Thymus (tissue), 11 donors: ENCODE data around the gene VWA3B. TPM values are rescaled to one million over a fixed set of nuclear protein-coding genes. Genes with fewer than 3 reads are reported as not detected.

Experiments
- DNase-seq, 9 donors: peaks; one replicate each; pipeline ENCODE4 v3.0.0-alpha.2; 2013; ENCODE audit warnings: low spot score in 9 of 9, low read depth in 6 of 9, missing footprints in 1 of 9
- H3K27ac ChIP-seq, 2 donors: one replicate each; pipeline ENCODE4 v1.5.1; 2013; ENCODE audit warnings: control low read depth in 1 of 2, low read depth in 1 of 2, low read length in 1 of 2, mild to moderate bottlenecking in 1 of 2, moderate library complexity in 1 of 2
- H3K27me3 ChIP-seq, 2 donors: one replicate each; pipeline ENCODE4 v1.5.1; 2013; ENCODE audit warnings: low read length in 1 of 2; ENCODE audit not compliant: control insufficient read depth in 2 of 2, insufficient read depth in 1 of 2
- H3K36me3 ChIP-seq, 2 donors: one replicate each; pipeline ENCODE4 v1.5.1; 2013; ENCODE audit warnings: low read length in 1 of 2, mild to moderate bottlenecking in 1 of 2, moderate library complexity in 1 of 2; ENCODE audit not compliant: control insufficient read depth in 2 of 2, insufficient read depth in 2 of 2
- H3K4me1 ChIP-seq, 2 donors: one replicate each; pipeline ENCODE4 v1.5.1; 2013; ENCODE audit warnings: low read length in 2 of 2; ENCODE audit not compliant: control insufficient read depth in 2 of 2, insufficient read depth in 2 of 2
- H3K4me3 ChIP-seq, 2 donors: one replicate each; pipeline ENCODE4 v1.5.1; 2013; ENCODE audit warnings: low read length in 2 of 2, control low read depth in 1 of 2, mild to moderate bottlenecking in 1 of 2
- H3K9me3 ChIP-seq, 2 donors: one replicate each; pipeline ENCODE4 v1.5.1; 2013; ENCODE audit warnings: low read length in 1 of 2, mild to moderate bottlenecking in 1 of 2; ENCODE audit not compliant: control insufficient read depth in 2 of 2, insufficient read depth in 1 of 2
- WGBS: extraction: QIAGEN DNeasy Blood & Tissue Kit; methylation state at CpG from one replicate; pipeline ENCODE4 v1.1.7; 2013; 5-methylcytosine and 5-hydroxymethylcytosine counted together
- polyA plus RNA-seq: library from polyadenylated mRNA; stranded (reverse); fragments of 200-250 nt; gene quantifications from one replicate; pipeline ENCODE4 v1.2.3, GENCODE V29; 2013
- total RNA-seq: library from RNA; stranded (reverse); fragments of 120-200 nt; gene quantifications from one replicate; pipeline ENCODE4 v1.2.4, GENCODE V29; 2013
- donor health status: healthy.

The VWA3B gene
- total and polyA plus RNA-seq, 2 donors = 0.30 to 3.2 TPM

GRCh38 chr2:98156304-98156703 lies 69.3 kb downstream of the VWA3B start:
- no peak for DNase-seq
- no peaks in the 10 kb centered on the region for H3K36me3 ChIP-seq
- H3K4me1 ChIP-seq = peaks cover 0 to 8% of the 10 kb centered on the region in 2 donors
- H3K9me3 ChIP-seq = no peaks in the 10 kb centered on the region
- 96% methylated on average over 7 of the region's 7 CpGs for WGBS
- H3K27me3 ChIP-seq = peaks cover 0 to 2% of the 10 kb centered on the region in 2 donors
- H3K27ac ChIP-seq = peak overlapping the region; percentile 52 to 60
- no peak overlapping the region for H3K4me3 ChIP-seq

GRCh38 chr2:98157557-98157956 lies 70.6 kb downstream of the VWA3B start:
- WGBS = 87% methylated on average over 8 of the region's 8 CpGs
- Histone ChIP-seq H3K36me3 (no peaks in the 10 kb centered on the region), H3K4me1 (peaks cover 0 to 8% of the 10 kb centered on the region in 2 donors), H3K9me3 (no peaks in the 10 kb centered on the region), H3K4me3 (no peak overlapping the region), H3K27ac (no peak overlapping the region), H3K27me3 (peaks cover 0 to 2% of the 10 kb centered on the region in 2 donors)
- no peak for DNase-seq

GRCh38 chr2:98158305-98158704 lies 71.3 kb downstream of the VWA3B start:
- Histone ChIP-seq H3K27me3 (peaks cover 0 to 2% of the 10 kb centered on the region in 2 donors), H3K4me1 (peaks cover 0 to 11% of the 10 kb centered on the region in 2 donors), H3K4me3 (no peak overlapping the region), H3K36me3 (no peaks in the 10 kb centered on the region), H3K27ac (no peak overlapping the region), H3K9me3 (no peaks in the 10 kb centered on the region)
- no peak for DNase-seq
- WGBS = 91% methylated on average over 8 of the region's 8 CpGs

- no peaks in the 10 kb centered on the region for H3K36me3 ChIP-seq
- no peaks in the 10 kb centered on the region for H3K9me3 ChIP-seq
- 86% methylated on average over 4 of the region's 4 CpGs for WGBS
- DNase-seq = peak in 1 of 9 donors; percentile 20
- H3K4me3 ChIP-seq = no peak overlapping the region
- H3K27me3 ChIP-seq = peaks cover 0 to 4% of the 10 kb centered on the region in 2 donors
- peaks cover 0 to 16% of the 10 kb centered on the region in 2 donors for H3K4me1 ChIP-seq
- peak overlapping the region; percentile 53 to 74 for H3K27ac ChIP-seq
These were observed 73.6 kb downstream of the VWA3B start for GRCh38 chr2:98160554-98160953.

- Histone ChIP-seq H3K27ac (peak overlapping the region in 1 of 2 donors; percentile 74), H3K9me3 (no peaks in the 10 kb centered on the region), H3K4me1 (peaks cover 0 to 16% of the 10 kb centered on the region in 2 donors), H3K4me3 (no peak overlapping the region), H3K27me3 (peaks cover 0 to 4% of the 10 kb centered on the region in 2 donors), H3K36me3 (no peaks in the 10 kb centered on the region)
- 90% methylated on average over 4 of the region's 4 CpGs for WGBS
- no peak for DNase-seq
These were observed 74.2 kb downstream of the VWA3B start for GRCh38 chr2:98161186-98161585.

GRCh38 chr2:98164256-98164655 lies 77.3 kb downstream of the VWA3B start:
- Histone ChIP-seq H3K4me1 (peaks cover 0 to 14% of the 10 kb centered on the region in 2 donors), H3K9me3 (no peaks in the 10 kb centered on the region), H3K27me3 (peaks cover 0 to 6% of the 10 kb centered on the region in 2 donors), H3K27ac (no peak overlapping the region), H3K36me3 (no peaks in the 10 kb centered on the region), H3K4me3 (no peak overlapping the region)
- DNase-seq = no peak
- WGBS = 97% methylated on average over 2 of the region's 2 CpGs

GRCh38 chr2:98165516-98166071 lies 78.6 kb downstream of the VWA3B start:
- H3K4me3 ChIP-seq = no peak overlapping the region
- no peak for DNase-seq
- H3K27ac ChIP-seq = no peak overlapping the region
- H3K36me3 ChIP-seq = no peaks in the 10 kb centered on the region
- 97% methylated on average over 5 of the region's 5 CpGs for WGBS
- no peaks in the 10 kb centered on the region for H3K9me3 ChIP-seq
- H3K27me3 ChIP-seq = peaks cover 0 to 6% of the 10 kb centered on the region in 2 donors
- H3K4me1 ChIP-seq = peaks cover 0 to 14% of the 10 kb centered on the region in 2 donors

GRCh38 chr2:98167916-98168315 lies 80.9 kb downstream of the VWA3B start:
- Histone ChIP-seq H3K27me3 (peaks cover 0 to 4% of the 10 kb centered on the region in 2 donors), H3K27ac (no peak overlapping the region), H3K36me3 (no peaks in the 10 kb centered on the region), H3K9me3 (no peaks in the 10 kb centered on the region), H3K4me3 (no peak overlapping the region), H3K4me1 (peaks cover 0 to 6% of the 10 kb centered on the region in 2 donors)
- no peak for DNase-seq
- 94% methylated on average over 2 of the region's 2 CpGs for WGBS

GRCh38 chr2:98170076-98170475 lies 83.1 kb downstream of the VWA3B start:
- 95% methylated on average over 3 of the region's 3 CpGs for WGBS
- H3K4me1 ChIP-seq = no peaks in the 10 kb centered on the region
- no peaks in the 10 kb centered on the region for H3K36me3 ChIP-seq

More at GRCh38 chr2:98170076-98170475, 83.1 kb downstream of the VWA3B start:
- peaks cover 0 to 4% of the 10 kb centered on the region in 2 donors for H3K27me3 ChIP-seq
- no peak overlapping the region for H3K4me3 ChIP-seq
- no peak for DNase-seq
- no peaks in the 10 kb centered on the region for H3K9me3 ChIP-seq
- no peak overlapping the region for H3K27ac ChIP-seq
